IPS-18c (cell line): ENCODE measurements around the gene SLAMF8.

ENCODE experiments used
- H3K4me3 ChIP-seq: 2 replicates; pipeline ENCODE4 v1.7.0; 2013; ENCODE audit warnings: low read depth, mild to moderate bottlenecking, low read length, moderate library complexity; ENCODE audit not compliant: insufficient read depth
- H3K9me3 ChIP-seq: one replicate; pipeline ENCODE4 v1.6.1; 2013; ENCODE audit warnings: mild to moderate bottlenecking, low read length, moderate library complexity; ENCODE audit not compliant: control insufficient read depth, insufficient read depth

Gene SLAMF8

GRCh38 chr1:159835862-159836525, 9.3 kb downstream of the SLAMF8 start:
- H3K4me3 ChIP-seq: no peak overlapping the region
- peaks cover 2% of the 10 kb centered on the region for H3K9me3 ChIP-seq

DNA sequence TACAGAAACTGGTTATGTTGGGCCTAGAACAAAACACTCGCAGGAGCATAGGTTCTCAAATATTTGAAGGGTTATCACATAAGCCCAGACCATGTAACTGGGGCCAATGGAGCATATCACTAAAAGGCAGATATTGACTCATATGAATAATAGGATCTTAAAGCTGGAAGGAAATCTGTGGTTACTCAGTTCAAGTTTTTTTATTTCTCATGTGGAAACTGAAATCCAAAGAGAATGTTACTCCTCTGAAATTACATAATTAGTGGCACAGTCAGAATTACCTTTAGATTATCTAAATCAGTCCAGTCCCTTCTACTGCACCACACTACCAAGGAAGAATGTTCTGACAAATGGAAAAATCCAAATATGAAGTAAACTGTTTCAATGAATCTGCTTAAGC, 12.0 kb downstream of the SLAMF8 start:
- H3K4me3 ChIP-seq: no peak overlapping the region
- peaks cover 2% of the 10 kb centered on the region for H3K9me3 ChIP-seq

DNA sequence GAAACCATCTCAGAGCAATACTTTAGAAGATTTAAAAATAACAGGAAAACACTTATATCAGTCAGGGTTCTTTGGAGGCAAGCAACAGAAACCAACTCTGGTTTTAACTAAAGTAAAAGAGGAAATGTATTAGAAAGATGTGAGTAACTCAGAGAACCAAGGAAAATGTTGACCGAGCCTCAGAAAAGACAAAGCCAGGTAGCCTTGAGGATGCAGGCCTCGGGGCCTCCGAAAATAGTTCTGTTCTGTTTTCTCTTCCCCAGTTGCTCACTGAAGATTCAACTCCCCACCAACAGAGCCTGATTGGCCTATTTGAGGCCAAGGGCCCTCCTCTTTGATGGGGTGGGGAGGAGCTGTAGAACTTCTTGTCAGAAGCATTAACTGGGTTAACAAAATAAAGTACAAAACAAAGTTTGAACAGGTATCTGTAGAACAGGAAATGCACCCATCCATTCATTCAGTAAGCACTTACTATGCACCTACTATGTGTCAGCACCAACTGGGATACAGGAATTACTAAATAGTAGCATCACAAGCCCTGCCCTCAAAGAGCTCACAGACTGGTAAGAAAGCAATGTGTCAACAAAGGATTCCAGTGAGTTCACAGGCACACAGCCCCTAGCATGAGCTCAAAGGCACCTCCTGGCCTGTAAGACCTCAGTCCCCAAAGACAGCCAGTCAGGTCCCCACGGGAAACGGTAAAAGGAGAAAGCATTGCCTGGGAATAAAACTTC, 12.6 kb downstream of the SLAMF8 start:
- Histone ChIP-seq H3K9me3 (peaks cover 2% of the 10 kb centered on the region), H3K4me3 (no peak overlapping the region)

GRCh38 chr1:159841749-159842148, 15.1 kb downstream of the SLAMF8 start:
- Histone ChIP-seq H3K9me3 (peaks cover 2% of the 10 kb centered on the region), H3K4me3 (no peak overlapping the region)

DNA sequence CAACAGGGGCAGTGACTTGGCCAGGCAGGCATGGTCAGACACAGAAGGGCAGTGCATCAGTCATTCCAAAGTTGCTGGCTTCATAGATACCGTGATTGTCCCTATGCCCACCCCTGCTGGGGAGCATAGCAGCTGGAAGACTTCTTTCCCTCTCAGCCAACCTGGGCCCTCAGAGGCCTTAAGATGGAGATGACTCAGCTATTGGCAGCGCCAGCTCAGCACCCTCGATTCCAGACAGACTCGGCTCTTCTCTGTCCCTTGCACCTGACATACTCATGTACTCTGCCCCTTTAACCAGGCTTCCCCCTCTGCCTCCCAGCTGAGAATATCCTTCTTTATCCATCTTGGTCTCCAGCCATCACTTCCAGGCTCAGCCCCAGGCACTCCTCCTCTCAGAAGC, 16.8 kb downstream of the SLAMF8 start:
- H3K9me3 ChIP-seq: peaks cover 2% of the 10 kb centered on the region
- no peak overlapping the region for H3K4me3 ChIP-seq

DNA sequence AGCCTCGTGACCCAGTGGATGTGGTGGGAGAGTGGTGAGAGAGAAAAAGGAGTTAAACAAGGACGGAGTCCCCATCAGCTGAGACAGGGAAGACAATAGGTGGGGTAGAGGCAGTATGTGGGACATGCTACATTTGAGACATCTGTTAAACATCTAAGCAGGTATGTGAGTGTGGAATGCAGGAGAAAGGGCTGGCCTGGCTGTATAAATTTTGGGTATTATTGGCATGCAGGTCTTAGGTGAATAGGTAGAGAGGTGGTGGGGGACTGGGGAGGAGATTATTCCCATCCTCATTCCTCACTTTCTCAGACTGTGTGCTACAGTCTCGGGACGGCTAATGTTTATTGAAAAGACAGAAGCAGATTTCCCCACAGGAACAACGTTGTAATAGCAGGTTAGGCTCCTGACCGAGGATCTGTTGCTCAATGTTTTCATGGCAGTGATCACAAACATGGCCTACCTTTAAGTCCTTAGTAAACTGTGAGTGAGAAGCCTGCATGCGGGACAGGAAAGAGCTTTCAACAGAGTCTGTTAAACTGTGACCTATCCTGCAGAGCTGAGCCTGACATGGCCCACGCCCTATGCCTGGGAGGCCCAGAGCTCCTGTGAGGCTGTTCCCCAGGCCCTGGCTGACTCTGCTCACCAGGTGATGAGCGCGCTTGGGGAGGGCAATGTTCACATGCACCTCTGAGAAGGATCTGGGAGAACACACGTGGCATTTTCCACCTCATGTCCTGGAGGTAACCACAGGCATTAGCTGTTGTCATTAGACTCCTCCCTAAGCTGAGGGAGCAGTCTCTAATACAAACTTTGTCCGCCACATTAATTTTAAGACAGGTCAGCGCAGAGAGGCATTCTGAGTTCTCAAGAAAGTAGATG, 19.3 kb downstream of the SLAMF8 start:
- H3K4me3 ChIP-seq: no peak overlapping the region
- no peaks in the 10 kb centered on the region for H3K9me3 ChIP-seq

DNA sequence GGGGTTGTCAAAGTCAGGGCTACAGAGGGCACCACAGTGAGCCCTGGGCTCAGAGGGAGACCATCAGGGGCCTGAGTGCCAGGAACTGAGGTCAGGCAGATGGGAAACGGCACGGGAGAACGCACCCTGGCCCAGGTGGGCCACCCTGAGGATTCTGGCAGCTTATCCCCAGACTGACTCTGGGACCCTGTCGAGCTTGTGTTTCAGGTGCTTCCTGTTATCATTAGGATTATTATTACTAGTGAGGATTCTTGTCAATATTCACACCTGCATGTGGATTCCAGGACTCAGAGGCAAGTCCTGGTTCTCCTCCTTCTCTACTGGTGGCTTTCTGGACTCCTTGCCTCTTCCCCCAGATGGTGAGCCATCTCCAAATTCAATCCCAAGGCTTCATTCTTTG, 20.6 kb downstream of the SLAMF8 start:
- H3K4me3 ChIP-seq: no peak overlapping the region
- no peaks in the 10 kb centered on the region for H3K9me3 ChIP-seq

DNA sequence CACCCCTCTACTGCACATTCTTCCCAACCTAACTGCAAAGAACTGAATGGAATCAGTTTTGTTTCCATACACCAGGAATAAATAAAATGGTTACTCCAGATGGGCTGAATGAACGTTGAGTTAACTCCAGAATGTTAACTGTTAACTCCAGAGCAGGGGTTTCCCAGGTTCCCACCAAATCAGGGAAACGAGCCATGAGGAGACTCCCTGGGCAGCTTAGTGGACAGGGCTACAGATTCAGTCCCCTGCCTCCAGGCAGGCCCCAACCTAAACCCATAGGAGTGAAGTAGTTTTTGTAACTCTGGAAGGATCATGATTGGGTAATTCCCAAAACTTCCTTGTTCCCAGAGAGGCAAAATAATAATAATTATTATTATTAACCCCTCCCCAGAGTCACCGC, 21.7 kb downstream of the SLAMF8 start:
- no peak overlapping the region for H3K4me3 ChIP-seq
- H3K9me3 ChIP-seq: no peaks in the 10 kb centered on the region

GRCh38 chr1:159849626-159850366, 23.1 kb downstream of the SLAMF8 start:
- no peak overlapping the region for H3K4me3 ChIP-seq
- H3K9me3 ChIP-seq: peaks cover 3% of the 10 kb centered on the region

DNA sequence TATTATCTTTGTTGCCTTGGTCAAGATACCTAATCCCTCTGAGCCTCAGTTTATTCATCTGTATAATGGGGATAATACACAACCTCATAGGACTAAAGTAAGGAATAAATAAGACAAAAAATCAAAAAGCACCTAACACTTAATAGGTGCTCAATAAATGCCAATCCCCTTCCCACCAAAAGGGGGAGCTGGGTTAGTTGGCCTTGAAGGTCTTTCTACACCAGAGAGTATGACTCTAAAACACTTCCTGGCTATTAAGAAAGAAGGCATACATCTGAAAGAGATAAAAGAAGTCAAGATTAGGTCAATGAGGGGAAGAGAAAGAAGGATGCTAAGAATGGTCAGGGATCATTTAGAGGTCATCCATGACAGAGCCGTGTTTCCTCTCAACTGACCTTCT, 24.7 kb downstream of the SLAMF8 start:
- Histone ChIP-seq H3K9me3 (peaks cover 3% of the 10 kb centered on the region), H3K4me3 (no peak overlapping the region)

DNA sequence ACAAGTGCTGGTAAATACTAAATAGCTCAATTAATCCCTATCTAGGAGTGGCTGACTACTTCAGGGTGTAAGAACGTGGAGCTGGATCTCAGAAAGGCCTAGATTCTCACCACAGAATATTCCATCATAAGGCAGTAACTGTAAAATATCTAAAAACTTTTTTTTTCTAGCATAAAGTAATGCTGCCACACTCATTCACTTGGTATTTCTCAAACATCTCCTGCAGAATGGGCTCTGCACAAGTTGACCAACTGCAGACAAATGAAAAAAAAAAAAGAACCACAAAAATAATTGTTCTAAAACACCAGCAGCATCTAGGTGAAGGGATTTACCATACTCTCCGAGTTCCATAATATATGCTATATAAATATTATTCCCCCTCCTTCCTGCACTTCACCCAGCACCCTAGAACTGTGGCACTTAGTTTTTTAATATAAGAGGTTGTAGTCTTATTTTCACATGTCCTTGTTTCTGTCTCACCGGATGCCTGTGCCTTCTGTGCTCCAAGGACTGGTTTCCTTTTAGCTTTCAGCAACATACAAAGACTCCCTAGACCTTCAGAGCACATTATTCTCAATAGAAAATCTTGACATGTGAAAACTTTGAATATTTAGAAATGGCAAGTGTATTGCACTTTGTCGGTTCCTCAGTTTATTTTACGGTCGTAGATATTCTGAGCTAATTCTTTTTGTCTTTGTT, 26.9 kb downstream of the SLAMF8 start:
- Histone ChIP-seq H3K9me3 (peaks cover 3% of the 10 kb centered on the region), H3K4me3 (peak overlapping the region; percentile 63)

DNA sequence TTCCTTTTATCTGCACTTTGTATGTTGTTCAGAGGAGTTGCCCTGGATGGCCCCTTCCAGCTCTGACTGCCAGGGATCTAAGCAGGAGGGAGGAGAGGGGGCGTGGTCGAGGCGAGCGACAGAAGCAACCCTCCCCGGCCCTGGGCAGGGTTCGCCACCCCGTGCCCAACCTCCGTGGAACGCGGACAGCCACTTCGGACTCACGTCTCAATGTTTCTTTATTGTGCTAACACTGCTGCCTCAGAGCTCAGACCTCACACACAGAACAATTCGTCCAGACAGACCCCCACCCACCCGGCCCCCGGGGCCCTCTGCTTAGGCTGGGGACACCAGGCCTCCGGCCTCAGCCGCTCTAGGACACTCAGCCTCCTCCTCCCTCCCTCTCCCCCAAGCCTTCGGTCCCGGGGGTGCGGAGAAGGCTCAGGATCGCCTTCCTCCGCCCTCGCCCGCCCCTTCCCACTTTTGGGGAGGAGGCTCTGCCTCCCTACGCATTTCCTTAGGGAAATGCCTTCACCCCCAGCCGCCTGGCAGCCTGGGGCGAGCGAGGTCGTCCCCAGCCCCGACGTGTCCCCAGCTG, 27.5 kb downstream of the SLAMF8 start:
- peak overlapping the region; percentile 63 for H3K4me3 ChIP-seq

DNA sequence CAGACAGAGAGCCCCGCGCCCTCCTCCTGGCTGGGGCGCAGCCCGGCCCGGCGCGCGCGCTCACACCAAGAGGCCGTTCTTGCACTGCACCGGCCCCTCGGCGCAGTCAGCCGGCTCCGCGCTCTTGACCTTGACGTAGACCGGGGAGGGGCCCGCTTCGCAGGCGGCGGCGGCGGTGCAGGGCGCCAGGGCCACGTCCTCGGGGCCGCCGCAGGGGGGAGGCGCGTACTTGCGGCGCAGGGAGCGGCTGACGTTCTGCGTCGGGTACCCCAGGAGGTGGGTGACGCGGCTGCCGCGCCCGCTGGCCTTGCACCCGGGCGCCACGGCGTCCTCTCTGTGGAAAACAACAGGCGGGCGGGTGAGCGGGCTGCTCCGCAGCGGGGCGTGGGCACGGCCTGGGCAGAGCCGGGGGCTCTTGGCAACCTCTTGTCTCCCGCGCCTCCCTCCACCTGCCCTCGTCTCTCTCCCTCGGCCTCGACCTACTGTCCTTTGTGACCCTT, 28.1 kb downstream of the SLAMF8 start:
- peaks cover 3% of the 10 kb centered on the region for H3K9me3 ChIP-seq
- peak overlapping the region; percentile 63 for H3K4me3 ChIP-seq

More for the DNA sequence above, 27.5 kb downstream of the SLAMF8 start:
- H3K9me3 ChIP-seq: peaks cover 3% of the 10 kb centered on the region

GRCh38 chr1:159855709-159856108, 29.0 kb downstream of the SLAMF8 start:
- H3K9me3 ChIP-seq: peaks cover 3% of the 10 kb centered on the region
- no peak overlapping the region for H3K4me3 ChIP-seq

DNA sequence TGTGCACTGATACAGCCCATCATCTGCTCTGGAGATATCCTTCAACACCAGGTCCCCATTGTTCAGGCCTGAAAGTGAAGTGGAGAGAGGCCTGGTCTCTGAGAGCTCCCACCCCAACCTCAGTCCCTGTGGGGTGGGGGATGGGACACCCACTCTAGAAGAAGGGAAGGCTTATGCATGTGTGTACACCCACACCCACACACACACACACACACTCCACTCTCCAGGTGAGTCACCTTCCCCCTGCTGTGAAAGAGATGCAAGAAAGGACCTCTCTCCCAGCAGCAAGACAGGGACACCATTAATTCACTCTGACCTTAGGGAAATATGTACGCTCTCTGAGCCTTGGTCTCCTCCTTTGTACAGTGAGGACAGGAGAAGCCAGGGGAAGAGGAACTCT, 29.9 kb downstream of the SLAMF8 start:
- Histone ChIP-seq H3K9me3 (peaks cover 3% of the 10 kb centered on the region), H3K4me3 (no peak overlapping the region)

- H3K4me3 ChIP-seq: no peak overlapping the region
- peaks cover 3% of the 10 kb centered on the region for H3K9me3 ChIP-seq
These were observed 31.2 kb downstream of the SLAMF8 start for GRCh38 chr1:159857889-159858288.
